Activated CD8-positive, alpha-beta T cell treated with anti-CD3 and anti-CD28 coated beads for 36 hours (primary cell): ENCODE data around the gene DCTN2. TPM values are rescaled to one million over a fixed set of nuclear protein-coding genes. Genes with fewer than 3 reads are reported as not detected.

Experiments used
- ATAC-seq: fragments of 200-7000 bp; cut with Tn5 transposase; one replicate; pipeline ENCODE4 v1.10.0; 2021; ENCODE audit warnings: mild to moderate bottlenecking, moderate library complexity
- CTCF ChIA-PET: fragments of 350-600 bp; sonication (Branson Sonifier 250); formaldehyde crosslinking; loops from one replicate; lab custom pipeline; 2021; ENCODE audit warnings: antibody characterized with exemption; lab: Charles Lee
- POLR2A ChIA-PET: fragments of 350-600 bp; sonication (Branson Sonifier 250); formaldehyde crosslinking; loops from one replicate; lab custom pipeline; 2021; ENCODE audit warnings: antibody characterized with exemption; lab: Charles Lee
- DNase-seq: peaks from one replicate; pipeline ENCODE4 v3.0.0-alpha.2; 2020
- H3K27ac Mint-ChIP-seq: one replicate; pipeline ENCODE4 v1.8.0; 2021; ENCODE audit warnings: mild to moderate bottlenecking, mixed read lengths
- H3K27me3 Mint-ChIP-seq: one replicate; pipeline ENCODE4 v1.8.0; 2021; ENCODE audit warnings: mixed read lengths
- H3K36me3 Mint-ChIP-seq: one replicate; pipeline ENCODE4 v1.8.0; 2021; ENCODE audit warnings: low read depth, mixed read lengths
- H3K4me1 Mint-ChIP-seq: one replicate; pipeline ENCODE4 v1.8.0; 2021; ENCODE audit warnings: low read depth, mixed read lengths
- H3K4me3 Mint-ChIP-seq: one replicate; pipeline ENCODE4 v1.8.0; 2021; ENCODE audit warnings: mild to moderate bottlenecking, moderate library complexity, mixed read lengths
- H3K9me3 Mint-ChIP-seq: one replicate; pipeline ENCODE4 v1.8.0; 2021; ENCODE audit warnings: mixed read lengths
- CTCF ChIP-seq: fragments of 200-600 bp; IDR thresholded peaks from one replicate; pipeline ENCODE4 v1.8.0; 2022; ENCODE audit warnings: antibody characterized with exemption, mild to moderate bottlenecking
- intact Hi-C: fragments of 100-400 bp; cut with micrococcal nuclease; formaldehyde crosslinking; loops from one replicate; pipeline ENCODE4 v1.10.0; 2022
- total RNA-seq, 2 experiments: library from RNA; stranded (reverse); gene quantifications; one replicate each; pipeline ENCODE4 v1.2.3, GENCODE V29; 2021

The DCTN2 gene
- total RNA-seq, 2 experiments from 2014 or later = 66.2 to 68.6 TPM

- no peaks in the 10 kb centered on the region for H3K27me3 Mint-ChIP-seq
- H3K36me3 Mint-ChIP-seq = peaks cover 26% of the 10 kb centered on the region
- DNase-seq = peak; percentile 27
- TF ChIP-seq CTCF = no peak
- CTCF ChIA-PET = interaction anchor here (0.6 to 2.3 kb wide), 10 partner anchors 9 to 231 kb away, joined by 3 to 14 read pairs (median 3); no protein-coding TSS in a partner anchor
- H3K4me1 Mint-ChIP-seq = peaks cover 43% of the 10 kb centered on the region
- POLR2A ChIA-PET = interaction anchor here (0.6 to 6.9 kb wide), 7 partner anchors 10 to 168 kb away, joined by 3 to 46 read pairs (median 3); partner anchors contain the start of gene DCTN2
- no peaks in the 10 kb centered on the region for H3K9me3 Mint-ChIP-seq
- peak overlapping the region; percentile 95 for H3K4me3 Mint-ChIP-seq
- H3K27ac Mint-ChIP-seq = peak overlapping the region; percentile 91
- intact Hi-C loops = loop anchor here (5.0 kb wide), 1 partner anchor 48 kb away; the partner anchor contains the start of gene ARHGAP9
- ATAC-seq = no peak
Measured at GRCh38 chr12:57524814-57525614, 22.0 kb downstream of the DCTN2 start.

DNA sequence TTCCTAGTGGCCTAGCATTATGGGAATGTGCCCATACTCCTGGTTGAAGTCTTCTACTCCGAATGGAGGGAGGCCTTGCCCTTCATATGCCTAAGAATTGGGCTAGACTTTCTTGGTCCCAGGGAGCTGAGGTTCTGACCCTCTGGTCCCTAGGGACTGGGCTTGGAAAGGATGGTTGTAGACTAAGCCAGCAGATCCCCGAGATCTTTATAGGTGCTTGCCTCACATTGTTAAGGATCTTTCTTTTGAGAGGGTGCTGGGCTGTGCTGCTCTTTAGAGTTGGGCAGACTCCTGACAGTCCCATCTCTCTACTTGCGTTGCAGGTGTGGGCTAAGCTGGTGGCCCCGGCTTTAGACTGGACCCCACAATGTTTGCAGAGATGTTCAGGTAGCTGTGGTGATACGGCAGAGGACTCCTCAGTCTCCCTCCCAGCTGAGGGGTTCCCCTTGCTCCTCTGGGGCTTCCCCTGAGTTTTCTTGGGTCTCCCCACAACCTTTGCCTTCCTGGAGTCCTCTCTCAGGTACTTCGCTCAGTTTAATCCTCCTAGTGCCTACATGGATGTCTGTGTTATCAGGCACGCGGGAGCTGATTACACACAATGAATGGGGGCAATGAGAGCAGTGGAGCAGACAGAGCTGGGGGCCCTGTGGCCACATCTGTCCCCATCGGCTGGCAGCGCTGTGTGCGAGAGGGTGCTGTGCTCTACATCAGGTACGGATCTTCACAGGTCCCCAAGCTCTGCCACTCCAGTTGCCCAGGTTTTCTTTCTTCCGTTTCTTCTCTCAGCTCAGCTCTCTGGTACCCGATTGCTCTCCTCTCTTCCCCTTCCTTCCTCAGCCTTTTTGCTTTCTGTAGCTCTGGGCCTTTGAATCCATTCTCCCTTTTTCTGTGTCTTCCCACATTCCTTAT lies 23.0 kb downstream of the DCTN2 start:
- ChIA-PET POLR2A (interaction anchor here (0.6 to 6.9 kb wide), 11 partner anchors 9 to 169 kb away, joined by 3 to 46 read pairs (median 3); no protein-coding TSS in a partner anchor), CTCF (interaction anchor here (0.8 to 2.3 kb wide), 10 partner anchors 9 to 232 kb away, joined by 3 to 14 read pairs (median 3); no protein-coding TSS in a partner anchor)
- H3K36me3 Mint-ChIP-seq = peaks cover 29% of the 10 kb centered on the region
- intact Hi-C loops = loop anchor here (5.0 kb wide), 1 partner anchor 47 kb away; the partner anchor contains the start of gene ARHGAP9
- DNase-seq = peak; percentile 46
- H3K27ac Mint-ChIP-seq = peak overlapping the region; percentile 91
- peak overlapping the region; percentile 95 for H3K4me3 Mint-ChIP-seq
- H3K27me3 Mint-ChIP-seq = no peaks in the 10 kb centered on the region
- no peak for ATAC-seq
- no peak for TF ChIP-seq CTCF
- peaks cover 49% of the 10 kb centered on the region for H3K4me1 Mint-ChIP-seq
- no peaks in the 10 kb centered on the region for H3K9me3 Mint-ChIP-seq

- CTCF ChIA-PET = interaction anchor here (1.0 to 2.3 kb wide), 4 partner anchors 62 to 233 kb away, joined by 3 to 14 read pairs (median 5); no protein-coding TSS in a partner anchor
- no peaks in the 10 kb centered on the region for H3K9me3 Mint-ChIP-seq
- intact Hi-C loops = loop anchor here (5.0 kb wide), 1 partner anchor 46 kb away; the partner anchor contains the start of gene ARHGAP9
- POLR2A ChIA-PET = interaction anchor here (0.6 to 6.9 kb wide), 8 partner anchors 8 to 104 kb away, joined by 3 to 46 read pairs (median 3); no protein-coding TSS in a partner anchor
- no peak for DNase-seq
- no peaks in the 10 kb centered on the region for H3K27me3 Mint-ChIP-seq
- ATAC-seq = no peak
- no peak for TF ChIP-seq CTCF
- H3K4me3 Mint-ChIP-seq = peak overlapping the region; percentile 95
- H3K27ac Mint-ChIP-seq = peak overlapping the region; percentile 91
- H3K36me3 Mint-ChIP-seq = peaks cover 33% of the 10 kb centered on the region
- peaks cover 56% of the 10 kb centered on the region for H3K4me1 Mint-ChIP-seq
Measured at GRCh38 chr12:57522887-57523705, 23.9 kb downstream of the DCTN2 start.
